ENCODE data around the gene PLEKHN1. TPM values are rescaled to one million over a fixed set of nuclear protein-coding genes. Genes with fewer than 3 reads are reported as not detected.

The PLEKHN1 gene
- polyA plus RNA-seq, 1 of the 3 experiments (the other 2 are of a cell fraction): not detected

DNA sequence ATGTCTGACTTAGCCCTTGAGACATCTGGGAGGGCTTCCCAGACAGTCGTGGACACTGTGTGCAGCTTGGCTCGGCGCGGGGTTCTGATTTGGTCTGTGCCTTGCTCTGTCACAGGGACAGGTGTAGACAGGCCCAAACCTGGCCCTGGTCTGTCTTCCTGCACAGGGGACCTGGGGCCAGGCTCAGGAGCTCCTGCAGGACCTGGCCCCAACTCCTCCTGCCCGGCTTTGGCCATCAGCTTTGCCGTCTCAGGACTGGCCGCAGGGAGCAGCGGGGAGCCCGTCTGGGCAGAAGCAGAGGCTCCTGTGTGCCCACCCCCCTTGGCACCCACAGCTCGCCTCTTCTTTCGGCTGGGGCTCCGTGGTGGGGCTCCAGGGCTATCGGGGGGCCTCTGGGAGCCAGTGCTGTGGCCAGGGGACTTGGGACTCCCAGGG, 13.9 kb downstream of the PLEKHN1 start:
- no peak overlapping the region for H3K4me3 ChIP-seq (ENCODE audit: low read depth in 2 of 2, low read length in 1 of 2)
- H3K9me2 ChIP-seq: no peaks in the 10 kb centered on the region
- WGBS (ENCODE audit: low lambda C conversion rate): 66% methylated on average over 5 of the region's 13 CpGs
- H3K9me3 ChIP-seq: no peaks in the 10 kb centered on the region
- H2AFZ ChIP-seq (ENCODE audit: low read depth): no peak overlapping the region
- H3K79me2 ChIP-seq (ENCODE audit: insufficient read depth): no peaks in the 10 kb centered on the region
- H4K20me1 ChIP-seq (ENCODE audit: insufficient read depth): no peaks in the 10 kb centered on the region
- POLR2A ChIA-PET: no interaction called here
- CTCF ChIA-PET: interaction anchor here (0.6 to 9.1 kb wide), 13 partner anchors 9 to 312 kb away, joined by 3 to 246 read pairs (median 5); partner anchors contain the start of gene HES4
- H3K4me2 ChIP-seq: no peak overlapping the region
- H3F3A ChIP-seq (replicated peaks; ENCODE audit: insufficient read depth): peaks cover 3% of the 10 kb centered on the region
- H3K36me3 ChIP-seq (replicated peaks in 1 of 2; ENCODE audit: control insufficient read depth in 1 of 2, insufficient read depth in 2 of 2, low read length in 1 of 2): no peaks in the 10 kb centered on the region
- TF ChIP-seq FOXJ3 (CRISPR knock-in tag; IDR thresholded peaks at IDR 0.05) (no peak), SMC3 (IDR thresholded peaks at IDR 0.05; ENCODE audit: low read depth, low read length) (no peak), TAF1 (IDR thresholded peaks at IDR 0.05; ENCODE audit: borderline replicate concordance, low read depth, low read length) (no peak), CHD2 (IDR thresholded peaks at IDR 0.05; ENCODE audit: low read length, partially characterized antibody) (no peak)
- TF ChIP-seq, protein P1, sequence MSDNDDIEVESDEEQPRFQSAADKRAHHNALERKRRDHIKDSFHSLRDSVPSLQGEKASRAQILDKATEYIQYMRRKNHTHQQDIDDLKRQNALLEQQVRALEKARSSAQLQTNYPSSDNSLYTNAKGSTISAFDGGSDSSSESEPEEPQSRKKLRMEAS (IDR thresholded peaks at IDR 0.05; ENCODE audit: low read depth): no peak
- peaks cover 0 to 21% of the 10 kb centered on the region in 2 experiments; a peak in 1 of 4 replicates for H3K4me1 ChIP-seq (ENCODE audit: control insufficient read depth in 1 of 2, insufficient read depth in 2 of 2, low read depth in 1 of 2, low read length in 1 of 2)
- no peak overlapping the region for H3K9ac ChIP-seq
- no peak overlapping the region; a peak in 1 of 4 replicates for H3K27ac ChIP-seq (ENCODE audit: low read depth in 2 of 2, low read length in 1 of 2)
- peaks cover 3% of the 10 kb centered on the region; the same call in 1 of the 2 replicates for H3K27me3 ChIP-seq (ENCODE audit: insufficient read depth)
- DNase-seq: no peak

DNA sequence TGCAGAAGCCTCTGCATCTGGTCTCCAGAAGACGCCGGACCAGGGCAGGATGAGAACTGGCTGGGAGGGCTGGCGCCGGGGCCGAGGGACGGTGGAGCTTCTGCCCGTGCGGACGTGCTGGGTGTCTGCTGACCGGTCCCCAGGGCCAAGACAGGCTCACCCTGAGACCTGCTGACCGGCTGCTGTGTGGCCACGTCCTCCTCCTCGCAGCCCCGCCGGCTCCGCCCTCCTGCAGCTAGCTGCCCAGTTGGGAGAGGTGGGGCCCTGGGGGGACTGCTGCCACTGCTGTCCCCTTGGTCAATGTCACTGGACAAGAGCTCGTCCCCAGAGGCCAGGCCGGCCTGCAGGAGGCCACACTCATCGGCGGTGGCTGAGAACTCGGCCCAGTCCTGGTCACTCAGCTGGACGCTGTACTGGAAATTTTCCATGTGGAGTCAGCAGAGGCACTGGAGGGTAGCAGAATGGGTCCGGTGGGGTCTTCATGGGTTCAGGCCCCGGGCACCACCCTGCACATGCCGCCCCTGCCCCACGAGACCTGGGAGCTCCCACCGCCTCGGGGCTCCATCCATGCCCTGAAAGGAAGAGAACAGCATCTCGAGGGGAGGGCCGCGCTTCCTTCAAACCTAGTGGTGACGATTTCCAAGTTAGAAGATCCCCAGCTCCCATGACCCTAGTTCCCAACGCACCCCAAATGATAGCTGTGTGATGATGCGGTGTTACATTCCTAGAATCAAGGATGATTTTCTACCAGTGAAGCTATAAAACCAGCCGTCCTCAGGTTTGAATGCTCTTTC, 14.5 kb downstream of the PLEKHN1 start:
- Histone ChIP-seq H4K20me1 (ENCODE audit: insufficient read depth) (no peaks in the 10 kb centered on the region), H3K9me2 (no peaks in the 10 kb centered on the region), H3K36me3 (replicated peaks in 1 of 2; ENCODE audit: control insufficient read depth in 1 of 2, insufficient read depth in 2 of 2, low read length in 1 of 2) (no peaks in the 10 kb centered on the region), H2AFZ (ENCODE audit: low read depth) (no peak overlapping the region), H3K9ac (no peak overlapping the region), H3K4me2 (no peak overlapping the region), H3F3A (replicated peaks; ENCODE audit: insufficient read depth) (peaks cover under 1% of the 10 kb centered on the region), H3K27me3 (ENCODE audit: insufficient read depth) (peaks cover 10% of the 10 kb centered on the region; the same call in 1 of the 2 replicates), H3K4me3 (ENCODE audit: low read depth in 2 of 2, low read length in 1 of 2) (no peak overlapping the region), H3K79me2 (ENCODE audit: insufficient read depth) (no peaks in the 10 kb centered on the region), H3K4me1 (ENCODE audit: control insufficient read depth in 1 of 2, insufficient read depth in 2 of 2, low read depth in 1 of 2, low read length in 1 of 2) (peaks cover 0 to 16% of the 10 kb centered on the region in 2 experiments; a peak in 1 of 4 replicates), H3K9me3 (no peaks in the 10 kb centered on the region), H3K27ac (ENCODE audit: low read depth in 2 of 2, low read length in 1 of 2) (no peak overlapping the region; a peak in 1 of 4 replicates)
- 70% methylated on average over 3 of the region's 35 CpGs for WGBS (ENCODE audit: low lambda C conversion rate)
- TF ChIP-seq RFX5 (IDR thresholded peaks at IDR 0.05; ENCODE audit: low read length): no peak
- no peak for TF ChIP-seq IRF3 (IDR thresholded peaks at IDR 0.05; ENCODE audit: low read depth, low read length)
- TF ChIP-seq SIN3A (IDR thresholded peaks at IDR 0.05; ENCODE audit: borderline replicate concordance, low read depth, low read length): no peak
- TF ChIP-seq GABPA (IDR thresholded peaks at IDR 0.05; ENCODE audit: low read depth): no peak
- no peak for TF ChIP-seq CHD2 (IDR thresholded peaks at IDR 0.05; ENCODE audit: low read length, partially characterized antibody)
- TF ChIP-seq EZH2phosphoT487 (IDR thresholded peaks at IDR 0.05; ENCODE audit: borderline replicate concordance, low read depth): no peak
- TF ChIP-seq, protein P2, sequence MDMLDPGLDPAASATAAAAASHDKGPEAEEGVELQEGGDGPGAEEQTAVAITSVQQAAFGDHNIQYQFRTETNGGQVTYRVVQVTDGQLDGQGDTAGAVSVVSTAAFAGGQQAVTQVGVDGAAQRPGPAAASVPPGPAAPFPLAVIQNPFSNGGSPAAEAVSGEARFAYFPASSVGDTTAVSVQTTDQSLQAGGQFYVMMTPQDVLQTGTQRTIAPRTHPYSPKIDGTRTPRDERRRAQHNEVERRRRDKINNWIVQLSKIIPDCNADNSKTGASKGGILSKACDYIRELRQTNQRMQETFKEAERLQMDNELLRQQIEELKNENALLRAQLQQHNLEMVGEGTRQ (IDR thresholded peaks at IDR 0.05; ENCODE audit: borderline replicate concordance, low read depth, low read length): no peak
- no peak for TF ChIP-seq PBX3 (IDR thresholded peaks at IDR 0.05)
- no peak for TF ChIP-seq MXI1 (IDR thresholded peaks at IDR 0.05; ENCODE audit: low read depth, low read length)
- TF ChIP-seq RAD21 (IDR thresholded peaks at IDR 0.05; ENCODE audit: low read length): no peak
- TF ChIP-seq, protein P1 (IDR thresholded peaks at IDR 0.05; ENCODE audit: low read depth): no peak
- no peak for TF ChIP-seq CTCF (IDR thresholded peaks at IDR 0.05)
- TF ChIP-seq JUND (IDR thresholded peaks at IDR 0.05): no peak
- no peak for TF ChIP-seq SMC3 (IDR thresholded peaks at IDR 0.05; ENCODE audit: low read depth, low read length)
- no peak for TF ChIP-seq RCOR1 (IDR thresholded peaks at IDR 0.05; ENCODE audit: low read length)
- TF ChIP-seq EP300 (IDR thresholded peaks at IDR 0.05; ENCODE audit: borderline replicate concordance in 1 of 2, low read depth in 1 of 2, low read length in 1 of 2): no peak
- TF ChIP-seq FOSL2 (IDR thresholded peaks at IDR 0.05; ENCODE audit: borderline replicate concordance, low read depth): no peak
- CTCF ChIA-PET: interaction anchor here (0.5 to 9.1 kb wide), 19 partner anchors 9 to 311 kb away, joined by 3 to 246 read pairs (median 4); partner anchors contain the start of gene HES4
- POLR2A ChIA-PET: interaction anchor here (0.5 kb wide), 1 partner anchor 160 kb away, joined by 3 read pairs; no protein-coding TSS in a partner anchor
- DNase-seq: peak; percentile 73

All from SK-N-SH (cell line).